NCI-H2196 (cell line): ENCODE measurements around the gene SPZ1.
A peak's percentile ranks its signal among the peaks of the same experiment; 100 is the strongest.
"Not testable (repeated sequence)": the region's sequence is repeated elsewhere in the genome, so short reads cannot be mapped to it uniquely, and the experiment has no call there.

Experiments
- DNase-seq: peaks from one replicate; lab custom pipeline; 2025; ENCODE audit not compliant: unreplicated experiment; lab: John Stamatoyannopoulos, UW

Gene SPZ1

GRCh38 chr5:80319702-80320101, at the start of gene SPZ1:
SPZ1 (plus strand) TSS chr5:80320002; CDS start chr5:80320216, 214 bp downstream.
- DNase-seq, result no peak

- not testable (repeated sequence) for DNase-seq
Measured at GRCh38 chr5:80270543-80270942, 49.3 kb upstream of the SPZ1 start.

- peak; percentile 12 for DNase-seq
Measured at GRCh38 chr5:80275347-80275746, 44.5 kb upstream of the SPZ1 start.

GRCh38 chr5:80276186-80276585, 43.6 kb upstream of the SPZ1 start:
- no peak for DNase-seq

- DNase-seq, result no peak
Measured at GRCh38 chr5:80277191-80277590, 42.6 kb upstream of the SPZ1 start.

- no peak for DNase-seq
Measured at GRCh38 chr5:80282054-80282453, 37.7 kb upstream of the SPZ1 start.

GRCh38 chr5:80283360-80283759, 36.4 kb upstream of the SPZ1 start:
- no peak for DNase-seq

GRCh38 chr5:80284720-80285119, 35.1 kb upstream of the SPZ1 start:
- DNase-seq, result no peak

GRCh38 chr5:80288177-80288576, 31.6 kb upstream of the SPZ1 start:
- no peak for DNase-seq

GRCh38 chr5:80289320-80289719, 30.5 kb upstream of the SPZ1 start:
- no peak for DNase-seq

GRCh38 chr5:80291761-80292160, 28.0 kb upstream of the SPZ1 start:
- no peak for DNase-seq

- DNase-seq, result no peak
Measured at GRCh38 chr5:80296121-80296520, 23.7 kb upstream of the SPZ1 start.

- DNase-seq, result no peak
Measured at GRCh38 chr5:80299601-80300000, 20.2 kb upstream of the SPZ1 start.

- no peak for DNase-seq
Measured at GRCh38 chr5:80300125-80300524, 19.7 kb upstream of the SPZ1 start.

- DNase-seq, result not testable (repeated sequence)
Measured at GRCh38 chr5:80300796-80301195, 19.0 kb upstream of the SPZ1 start.

- not testable (repeated sequence) for DNase-seq
Measured at GRCh38 chr5:80301342-80301741, 18.5 kb upstream of the SPZ1 start.

GRCh38 chr5:80302636-80303035, 17.2 kb upstream of the SPZ1 start:
- no peak for DNase-seq

GRCh38 chr5:80308526-80308925, 11.3 kb upstream of the SPZ1 start:
- DNase-seq, result no peak

GRCh38 chr5:80309871-80310665, 9.7 kb upstream of the SPZ1 start:
- no peak for DNase-seq

- DNase-seq, result no peak
Measured at GRCh38 chr5:80315244-80315643, 4.6 kb upstream of the SPZ1 start.

- DNase-seq, result no peak
Measured at GRCh38 chr5:80318212-80318611, 1.6 kb upstream of the SPZ1 start.

- DNase-seq, result no peak
Measured at GRCh38 chr5:80324912-80325311, 5.1 kb downstream of the SPZ1 start.

GRCh38 chr5:80326468-80326867, 6.7 kb downstream of the SPZ1 start:
- DNase-seq, result no peak
